HepG2 (cell line): Measurements from ENCODE around the gene RBM15B. TPM values are rescaled to one million over a fixed set of nuclear protein-coding genes. Genes with fewer than 3 reads are reported as not detected.

Experiments used
- AFF4 ChIP-seq: sonication (generic); formaldehyde crosslinking; IDR thresholded peaks from 2 replicates; pipeline ENCODE4 v1.4.0; 2020; ENCODE audit warnings: missing genetic modification reagents
- BRF2 ChIP-seq: sonication (generic); formaldehyde crosslinking; IDR thresholded peaks from 2 replicates; pipeline ENCODE4 v1.8.1; 2022; ENCODE audit warnings: mild to moderate bottlenecking, missing genetic modification reagents
- CREB1 ChIP-seq, 2 experiments: fragments of 450-650 bp in 1 of 2; IDR thresholded peaks; 2 replicates each; pipeline ENCODE4 v1.6.1; 2016 to 2017; ENCODE audit warnings: control low read depth in 1 of 2, mild to moderate bottlenecking in 1 of 2, missing compliant biosample characterization in 1 of 2, missing genetic modification characterization in 1 of 2
- CREM ChIP-seq, 2 experiments: sonication (generic) in 1 of 2; formaldehyde crosslinking in 1 of 2; IDR thresholded peaks; 2 replicates each; pipeline versions ENCODE4 v1.4.0 to v1.6.1; 2016 to 2020; ENCODE audit warnings: antibody characterized with exemption in 1 of 2, mild to moderate bottlenecking in 1 of 2, missing genetic modification reagents in 1 of 2
- KAT2B ChIP-seq: fragments of 150-350 bp; IDR thresholded peaks from 2 replicates; pipeline ENCODE4 v1.6.1; 2014; ENCODE audit warnings: low read depth, low read length, borderline replicate concordance
- MEF2D ChIP-seq: sonication (generic); formaldehyde crosslinking; IDR thresholded peaks from 2 replicates; pipeline ENCODE4 v1.5.1; 2020; ENCODE audit warnings: mild to moderate bottlenecking, missing genetic modification reagents
- MIER2 ChIP-seq: IDR thresholded peaks from 2 replicates; pipeline ENCODE4 v1.6.1; 2016; ENCODE audit warnings: missing biosample characterization, missing genetic modification reagents
- NR2F2 ChIP-seq: IDR thresholded peaks from 2 replicates; pipeline ENCODE4 v1.6.1; 2012; ENCODE audit warnings: low read depth, inconsistent platforms, borderline replicate concordance
- NR2F6 ChIP-seq, 2 experiments: IDR thresholded peaks; 2 replicates each; pipeline ENCODE4 v1.6.1; 2016; ENCODE audit warnings: antibody characterized with exemption in 1 of 2, mild to moderate bottlenecking in 1 of 2
- SKIL ChIP-seq: sonication (generic); formaldehyde crosslinking; IDR thresholded peaks from 2 replicates; pipeline ENCODE4 v1.8.0; 2022; ENCODE audit warnings: missing genetic modification reagents, mild to moderate bottlenecking, moderate library complexity, borderline replicate concordance
- ZBTB43 ChIP-seq: sonication (generic); formaldehyde crosslinking; conservative IDR thresholded peaks from 2 replicates; pipeline ENCODE4 v1.4.0; 2020; ENCODE audit warnings: missing genetic modification reagents
- ZFP90 ChIP-seq: sonication (generic); formaldehyde crosslinking; IDR thresholded peaks from 2 replicates; pipeline ENCODE4 v1.8.0; 2022; ENCODE audit warnings: missing genetic modification reagents, mild to moderate bottlenecking, inconsistent platforms, borderline replicate concordance
- ZMAT5 ChIP-seq: sonication (generic); formaldehyde crosslinking; IDR thresholded peaks from 2 replicates; pipeline ENCODE4 v1.5.0; 2020; ENCODE audit warnings: mild to moderate bottlenecking, low read depth, missing genetic modification reagents, borderline replicate concordance
- ZNF207 ChIP-seq: fragments of 450-650 bp; IDR thresholded peaks from 2 replicates; pipeline ENCODE4 v1.6.1; 2016; ENCODE audit warnings: antibody characterized with exemption, borderline replicate concordance
- ZNF414 ChIP-seq: sonication (generic); formaldehyde crosslinking; IDR thresholded peaks from 2 replicates; pipeline ENCODE4 v1.5.0; 2020; ENCODE audit warnings: missing genetic modification reagents
- ZNF616 ChIP-seq: sonication (generic); formaldehyde crosslinking; IDR thresholded peaks from 2 replicates; pipeline ENCODE4 v1.5.0; 2020; ENCODE audit warnings: low read depth, mild to moderate bottlenecking, missing genetic modification reagents
- ZNF703 ChIP-seq: sonication (generic); formaldehyde crosslinking; IDR thresholded peaks from 2 replicates; pipeline ENCODE4 v1.5.1; 2020; ENCODE audit warnings: missing genetic modification reagents, mild to moderate bottlenecking, moderate library complexity, borderline replicate concordance
- ZNF746 ChIP-seq: sonication (generic); formaldehyde crosslinking; IDR thresholded peaks from 2 replicates; pipeline ENCODE4 v1.8.0; 2022; ENCODE audit warnings: mild to moderate bottlenecking, missing genetic modification reagents
- ZNF790 ChIP-seq: sonication (generic); formaldehyde crosslinking; IDR thresholded peaks from 2 replicates; pipeline ENCODE4 v1.8.0; 2022; ENCODE audit warnings: missing genetic modification reagents, mild to moderate bottlenecking, borderline replicate concordance
- ZSCAN9 ChIP-seq: IDR thresholded peaks from 2 replicates; pipeline ENCODE4 v1.6.1; 2016; ENCODE audit warnings: borderline replicate concordance
- polyA plus RNA-seq, 8 experiments: library from polyadenylated mRNA; depleted of rRNA in 3 of 8; stranded (reverse) in 7 of 8; unstranded in 1 of 8; fragments of >200 nt; fragmentation: Illumina TruSeq in 4 of 8; extraction: Trizol in 4 of 8; gene quantifications; 2 replicates each; pipeline versions ENCODE4 v1.2.1 to v1.2.3, GENCODE V29; 2011 to 2016; ENCODE audit warnings: low read depth in 4 of 8, missing spikeins in 1 of 8, mixed read lengths in 1 of 8; ENCODE audit not compliant: insufficient read depth in 1 of 8
- total RNA-seq, 5 experiments: library from RNA; depleted of rRNA; stranded (reverse); fragments of >200 nt; fragmentation: Illumina TruSeq; extraction: Trizol; gene quantifications; 2 replicates each; pipeline ENCODE4 v1.2.3, GENCODE V29; 2016; ENCODE audit warnings: low read depth in 1 of 5

RBM15B gene
- total and polyA plus RNA-seq, 2 of the 13 experiments (the other 11 are each of a cell fraction or from before 2014, with no cell fraction given) = 8.2 to 19.3 TPM

GRCh38 chr3:51391075-51391565 is at the start of gene RBM15B (continued):
- TF ChIP-seq ZSCAN9 (CRISPR knock-in tag) (no peak), ZBTB43 (CRISPR knock-in tag) (no peak), CREB1 (IDR thresholded peaks at IDR 0.05) (peak; percentile 93), CREB1 (CRISPR knock-in tag; IDR thresholded peaks at IDR 0.05) (peak; percentile 84), ZNF746 (CRISPR knock-in tag) (no peak), KAT2B (no peak), NR2F6 (IDR thresholded peaks at IDR 0.05) (no peak), NR2F6 (CRISPR knock-in tag; IDR thresholded peaks at IDR 0.05) (peak; percentile 72; the same call in 1 of the 2 replicates), ZNF703 (CRISPR knock-in tag) (no peak), AFF4 (CRISPR knock-in tag) (no peak), CREM (IDR thresholded peaks at IDR 0.05) (peak; percentile 84; the same call in 1 of the 2 replicates), CREM (CRISPR knock-in tag; IDR thresholded peaks at IDR 0.05) (peak; percentile 62; the same call in 1 of the 2 replicates), MIER2 (CRISPR knock-in tag) (peak; percentile 36; the same call in 1 of the 2 replicates), ZNF790 (CRISPR knock-in tag) (no peak), ZNF207 (no peak), ZMAT5 (CRISPR knock-in tag) (no peak), ZNF616 (CRISPR knock-in tag) (no peak), NR2F2 (no peak), BRF2 (CRISPR knock-in tag) (peak; percentile 44; the same call in 1 of the 2 replicates), MEF2D (CRISPR knock-in tag) (no peak), SKIL (CRISPR knock-in tag) (no peak), ZFP90 (CRISPR knock-in tag) (no peak), ZNF414 (CRISPR knock-in tag) (peak; percentile 87; the same call in 1 of the 2 replicates)
